GM23248 (cell line): ENCODE measurements around the gene PRSS2. TPM values are rescaled to one million over a fixed set of nuclear protein-coding genes. Genes with fewer than 3 reads are reported as not detected.
"Not testable (repeated sequence)": the region's sequence is repeated elsewhere in the genome, so short reads cannot be mapped to it uniquely, and the experiment has no call there.

Experiments used
- DNase-seq: peaks from one replicate; pipeline ENCODE4 v3.0.0-alpha.2; 2015
- H2AFZ ChIP-seq: fragments of 200-600 bp; sonication (generic); 2 replicates; pipeline ENCODE4 v1.6.1; 2016; ENCODE audit warnings: antibody characterized with exemption
- H3F3A ChIP-seq: fragments of 200-600 bp; sonication (generic); 2 replicates; pipeline ENCODE4 v1.6.1; 2016; ENCODE audit warnings: mild to moderate bottlenecking, antibody characterized with exemption, mixed run types; ENCODE audit not compliant: insufficient read depth
- H3K27ac ChIP-seq: fragments of 200-600 bp; sonication (generic); 2 replicates; pipeline ENCODE4 v1.5.1; 2016; ENCODE audit warnings: mild to moderate bottlenecking
- H3K27me3 ChIP-seq: fragments of 200-600 bp; sonication (generic); replicated peaks from 2 replicates; pipeline ENCODE4 v1.6.1; 2016; ENCODE audit warnings: mild to moderate bottlenecking; ENCODE audit not compliant: insufficient read depth
- H3K36me3 ChIP-seq: fragments of 200-600 bp; sonication (generic); 2 replicates; pipeline ENCODE4 v1.6.1; 2016; ENCODE audit warnings: low read depth, mild to moderate bottlenecking
- H3K4me1 ChIP-seq: fragments of 200-600 bp; sonication (generic); 2 replicates; pipeline ENCODE4 v1.6.1; 2016; ENCODE audit warnings: mild to moderate bottlenecking; ENCODE audit not compliant: insufficient read depth
- H3K4me2 ChIP-seq: fragments of 200-600 bp; sonication (generic); one replicate; pipeline ENCODE4 v1.6.1; 2016; ENCODE audit warnings: mild to moderate bottlenecking; ENCODE audit not compliant: unreplicated experiment
- H3K4me3 ChIP-seq: fragments of 200-600 bp; sonication (generic); 2 replicates; pipeline ENCODE4 v1.5.1; 2016; ENCODE audit warnings: mild to moderate bottlenecking
- H3K79me2 ChIP-seq: fragments of 200-600 bp; sonication (generic); 2 replicates; pipeline ENCODE4 v1.6.1; 2016; ENCODE audit warnings: mild to moderate bottlenecking; ENCODE audit not compliant: insufficient read depth
- H3K9ac ChIP-seq: fragments of 200-600 bp; sonication (generic); 2 replicates; pipeline ENCODE4 v1.6.1; 2016; ENCODE audit warnings: mild to moderate bottlenecking
- H3K9me2 ChIP-seq: fragments of 200-600 bp; sonication (generic); 2 replicates; pipeline ENCODE4 v1.6.1; 2016; ENCODE audit warnings: mixed run types, mild to moderate bottlenecking, moderate library complexity; ENCODE audit not compliant: insufficient read depth
- H3K9me3 ChIP-seq: fragments of 200-600 bp; sonication (generic); one replicate; pipeline ENCODE4 v1.6.1; 2017; ENCODE audit warnings: low read depth
- H4K20me1 ChIP-seq: fragments of 200-600 bp; sonication (generic); 2 replicates; pipeline ENCODE4 v1.6.0; 2016; ENCODE audit not compliant: insufficient read depth
- EZH2 ChIP-seq: fragments of 200-600 bp; sonication (generic); IDR thresholded peaks from 2 replicates; pipeline ENCODE4 v1.6.1; 2018; ENCODE audit warnings: antibody characterized with exemption, mild to moderate bottlenecking; ENCODE audit not compliant: insufficient read depth, poor library complexity, severe bottlenecking
- EZH2phosphoT487 ChIP-seq: fragments of 200-600 bp; sonication (generic); IDR thresholded peaks from 2 replicates; pipeline ENCODE4 v1.6.1; 2018; ENCODE audit warnings: antibody characterized with exemption, moderate library complexity, mild to moderate bottlenecking, low read depth; ENCODE audit not compliant: insufficient read depth
- WGBS, 2 experiments: methylation state at CpG; one replicate each; pipeline ENCODE4 v1.1.6; 2015 to 2017; ENCODE audit warnings: low lambda C conversion rate in 2 of 2, low coverage in 1 of 2; ENCODE audit errors: missing lambda C conversion rate in 2 of 2; 5-methylcytosine and 5-hydroxymethylcytosine counted together
- in situ Hi-C: fragments of 300-500 bp; cut with MboI; formaldehyde crosslinking; loops from 2 replicates; pipeline ENCODE4 v1.15.0; 2020
- polyA plus RNA-seq: library from polyadenylated mRNA; unstranded; fragments of >200 nt; fragmentation: Nextera tagmentation; extraction: Ambion mirVana; gene quantifications from 2 replicates; pipeline ENCODE4 v1.2.1, GENCODE V29; 2016
- total RNA-seq: library from RNA; depleted of rRNA; stranded (reverse); fragments of >200 nt; shearing (Covaris generic); gene quantifications from 2 replicates; pipeline ENCODE4 v1.2.3, GENCODE V29; 2014

PRSS2 gene
- total and polyA plus RNA-seq, 2 experiments from 2014 or later = not detected

DNA sequence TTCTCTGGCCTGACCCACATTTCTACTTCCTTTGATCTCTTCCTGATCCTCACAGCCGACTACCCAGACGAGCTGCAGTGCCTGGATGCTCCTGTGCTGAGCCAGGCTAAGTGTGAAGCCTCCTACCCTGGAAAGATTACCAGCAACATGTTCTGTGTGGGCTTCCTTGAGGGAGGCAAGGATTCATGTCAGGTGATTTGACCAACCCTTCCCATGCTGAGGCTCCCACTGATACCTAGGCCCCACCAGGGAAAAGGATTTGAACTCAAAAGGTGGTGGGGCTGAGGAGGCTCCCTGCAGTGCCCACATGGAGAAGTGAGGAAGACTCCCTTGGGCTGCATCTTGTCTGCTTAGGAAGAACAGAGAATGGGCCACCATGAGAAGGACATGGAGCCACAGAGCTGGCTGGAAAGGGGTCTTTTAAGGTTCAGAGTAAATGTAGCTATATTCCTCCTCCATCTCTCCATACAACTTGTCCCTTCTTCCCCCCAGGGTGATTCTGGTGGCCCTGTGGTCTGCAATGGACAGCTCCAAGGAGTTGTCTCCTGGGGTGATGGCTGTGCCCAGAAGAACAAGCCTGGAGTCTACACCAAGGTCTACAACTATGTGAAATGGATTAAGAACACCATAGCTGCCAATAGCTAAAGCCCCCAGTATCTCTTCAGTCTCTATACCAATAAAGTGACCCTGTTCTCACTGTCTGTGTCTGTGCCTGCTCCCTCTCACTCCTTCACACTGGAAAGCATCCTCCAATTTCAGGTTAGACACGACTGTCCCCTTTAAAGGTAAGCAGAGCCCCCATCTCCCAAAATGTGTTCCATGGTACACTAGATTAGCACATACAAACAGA lies 18.2 kb upstream of the PRSS2 start:
- in situ Hi-C loops = no loop called here
- Histone ChIP-seq H3K9ac (no peak overlapping the region), H4K20me1 (no peaks in the 10 kb centered on the region), H3K4me2 (no peak overlapping the region), H3K4me1 (no peaks in the 10 kb centered on the region), H3K27ac (no peak overlapping the region), H3K9me2 (no peaks in the 10 kb centered on the region), H3K9me3 (no peaks in the 10 kb centered on the region), H3F3A (no peaks in the 10 kb centered on the region), H3K36me3 (no peaks in the 10 kb centered on the region), H3K27me3 (no peaks in the 10 kb centered on the region), H2AFZ (no peak overlapping the region), H3K4me3 (no peak overlapping the region), H3K79me2 (no peaks in the 10 kb centered on the region)
- DNase-seq = no peak
- 4 to 21% methylated on average over 3 of the region's 3 CpGs for WGBS, 2 experiments
- TF ChIP-seq EZH2 = no peak
- no peak for TF ChIP-seq EZH2phosphoT487

DNA sequence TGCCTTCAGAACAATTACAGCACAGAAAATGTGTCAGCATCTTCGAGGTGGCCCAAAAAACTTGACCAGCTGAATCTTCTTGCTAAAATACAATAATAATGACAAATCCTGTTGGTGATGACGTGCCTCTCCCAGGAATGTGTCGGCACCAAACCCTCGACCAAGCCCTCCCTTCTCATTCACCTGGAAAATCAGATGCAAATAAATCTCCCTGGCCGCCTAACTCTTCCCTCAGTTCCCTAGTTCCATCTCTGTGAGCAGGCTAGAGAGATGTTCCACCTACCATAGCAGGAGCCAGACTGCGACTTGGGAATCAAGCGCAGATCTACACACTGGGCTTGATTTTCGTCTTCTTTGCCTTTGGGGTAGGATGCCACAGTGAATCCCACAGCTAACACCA lies 17.4 kb upstream of the PRSS2 start:
- Histone ChIP-seq H3K27ac (no peak overlapping the region), H3K79me2 (no peaks in the 10 kb centered on the region), H3K4me1 (no peaks in the 10 kb centered on the region), H3K27me3 (no peaks in the 10 kb centered on the region; the same call in 1 of the 2 replicates), H3K9me2 (no peaks in the 10 kb centered on the region), H3F3A (no peaks in the 10 kb centered on the region), H2AFZ (no peak overlapping the region), H3K9me3 (no peaks in the 10 kb centered on the region), H3K9ac (no peak overlapping the region), H4K20me1 (no peaks in the 10 kb centered on the region), H3K36me3 (no peaks in the 10 kb centered on the region), H3K4me3 (no peak overlapping the region), H3K4me2 (no peak overlapping the region)
- TF ChIP-seq EZH2phosphoT487 (no peak), EZH2 (no peak)
- in situ Hi-C loops = no loop called here
- DNase-seq = no peak
- WGBS, 2 experiments = 28 to 36% methylated on average over 8 of the region's 8 CpGs

DNA sequence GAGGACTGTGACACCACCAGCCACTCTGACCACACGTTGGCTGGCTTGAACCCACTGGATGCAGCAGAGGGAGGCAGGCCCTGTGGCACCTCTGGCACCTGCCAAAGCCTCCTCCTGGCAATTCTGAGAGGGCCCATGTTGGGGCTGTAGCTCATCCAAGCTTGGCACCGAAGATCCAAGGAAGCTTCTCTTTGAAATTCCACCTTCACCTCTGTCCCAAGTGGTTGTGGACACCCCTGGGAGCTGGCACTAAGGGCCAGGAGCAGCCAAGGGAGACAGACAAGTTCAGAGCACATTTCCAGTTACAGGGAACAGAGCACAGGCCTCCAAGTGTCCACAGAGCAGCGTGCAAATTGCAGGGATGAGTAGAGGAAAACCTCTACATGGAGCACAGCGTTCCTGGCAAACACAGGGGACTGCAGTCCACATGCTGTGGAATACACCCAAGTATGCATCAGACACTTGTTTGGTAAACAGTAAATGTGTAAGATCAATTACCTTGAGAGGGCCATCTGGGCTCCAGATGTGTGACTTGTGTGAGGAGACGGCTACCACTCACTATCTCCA lies 16.8 kb upstream of the PRSS2 start:
- H3K79me2 ChIP-seq, H3K4me1 ChIP-seq, H3K4me3 ChIP-seq, H3K9me2 ChIP-seq, H2AFZ ChIP-seq, H4K20me1 ChIP-seq, H3K4me2 ChIP-seq, H3K27me3 ChIP-seq, H3K9me3 ChIP-seq, DNase-seq, H3K36me3 ChIP-seq, H3K27ac ChIP-seq, H3K9ac ChIP-seq, H3F3A ChIP-seq, in situ Hi-C loops: not testable (repeated sequence)
- 5 to 7% methylated on average over 5 of the region's 5 CpGs for WGBS, 2 experiments

DNA sequence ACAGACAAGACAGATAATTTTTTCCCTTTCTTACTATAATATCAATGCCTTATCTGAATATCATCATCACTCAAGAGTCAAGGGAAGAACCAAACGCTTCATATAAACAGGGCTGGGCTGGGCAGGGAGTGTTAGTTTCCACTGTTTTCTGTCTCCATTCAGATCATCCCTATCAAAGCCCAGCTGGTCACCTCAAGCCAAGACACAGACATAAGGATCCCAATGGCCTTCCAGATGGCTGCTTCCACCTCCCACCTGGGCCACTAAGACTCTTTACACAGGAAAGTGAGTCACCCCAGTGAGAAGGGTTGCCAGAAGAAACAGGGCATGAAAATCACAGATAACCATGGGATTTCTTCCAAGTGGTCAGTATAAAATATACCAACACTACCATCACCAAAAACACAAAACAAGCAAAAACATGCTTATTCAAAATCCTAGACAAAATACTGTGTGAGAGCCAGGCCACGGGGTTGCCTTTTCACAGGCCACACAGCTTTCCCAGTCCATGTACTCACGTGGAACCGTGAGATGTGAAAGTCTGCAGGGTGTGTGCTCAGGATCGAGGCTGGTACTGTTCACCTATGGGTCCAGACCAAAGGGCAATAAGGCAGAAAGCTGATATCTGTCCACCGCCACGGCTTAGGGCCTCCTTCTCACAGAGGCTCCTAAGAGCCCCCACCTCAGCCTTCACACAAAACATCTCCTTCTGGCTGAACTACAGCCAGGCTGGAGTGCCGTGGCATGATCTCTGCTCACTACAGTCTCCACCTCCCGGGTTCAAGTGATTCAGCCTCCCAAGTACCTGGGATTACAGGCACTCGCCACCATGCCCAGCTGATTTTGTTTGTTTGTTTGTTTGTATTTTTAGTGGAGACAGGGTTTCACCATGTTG lies 15.8 kb upstream of the PRSS2 start:
- DNase-seq = no peak
- no peak overlapping the region for H3K27ac ChIP-seq
- no peaks in the 10 kb centered on the region for H3K79me2 ChIP-seq
- H4K20me1 ChIP-seq = no peaks in the 10 kb centered on the region
- TF ChIP-seq EZH2 = no peak
- no peak for TF ChIP-seq EZH2phosphoT487
- H3K9me3 ChIP-seq = no peaks in the 10 kb centered on the region
- no peaks in the 10 kb centered on the region for H3F3A ChIP-seq
- in situ Hi-C loops = no loop called here
- H3K9me2 ChIP-seq = no peaks in the 10 kb centered on the region
- H3K4me1 ChIP-seq = no peaks in the 10 kb centered on the region
- no peak overlapping the region for H3K4me2 ChIP-seq
- H3K4me3 ChIP-seq = no peak overlapping the region
- H2AFZ ChIP-seq = no peak overlapping the region
- H3K36me3 ChIP-seq = no peaks in the 10 kb centered on the region
- H3K27me3 ChIP-seq = no peaks in the 10 kb centered on the region; the same call in 1 of the 2 replicates
- 54 to 56% methylated on average over 10 of the region's 10 CpGs for WGBS, 2 experiments
- H3K9ac ChIP-seq = no peak overlapping the region

DNA sequence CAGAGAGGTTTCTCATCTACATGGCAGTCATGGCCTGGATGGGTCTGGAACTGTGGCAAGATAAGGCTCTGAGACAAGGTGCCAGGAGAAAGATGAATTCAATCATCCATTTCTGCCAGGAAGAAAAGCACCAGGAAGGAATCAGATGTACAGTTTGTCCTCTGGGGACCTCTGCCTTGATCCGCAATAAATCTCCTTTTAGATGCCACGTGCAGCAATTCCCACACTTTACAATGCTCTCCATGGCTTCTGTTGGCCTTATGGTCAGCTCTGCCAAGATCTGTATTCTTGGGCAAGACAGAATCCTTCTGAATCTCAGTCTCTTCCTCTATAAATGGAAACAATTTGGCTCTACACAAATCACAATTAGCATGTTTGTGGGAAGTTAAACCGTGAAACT lies 12.5 kb upstream of the PRSS2 start:
- H3K79me2 ChIP-seq, H3K4me1 ChIP-seq, H3K9me2 ChIP-seq, DNase-seq, in situ Hi-C loops, H2AFZ ChIP-seq, H4K20me1 ChIP-seq, H3K36me3 ChIP-seq, H3K27me3 ChIP-seq, H3K27ac ChIP-seq, H3K9ac ChIP-seq, H3K9me3 ChIP-seq, H3K4me3 ChIP-seq, H3K4me2 ChIP-seq, H3F3A ChIP-seq: not testable (repeated sequence)
- 4 to 6% methylated on average over 3 of the region's 3 CpGs for WGBS, 2 experiments
